GM23338 (cell line): Measurements from ENCODE around the gene ICAM4.

Source experiments
- CTCF ChIP-seq, 2 experiments: fragments of 200-600 bp in 1 of 2; sonication (generic) in 1 of 2; conservative IDR thresholded peaks; 2 replicates each; pipeline versions ENCODE4 v1.5.1 to v1.6.1; 2016 to 2017; ENCODE audit warnings: antibody characterized with exemption in 2 of 2, low read depth in 2 of 2, mild to moderate bottlenecking in 2 of 2, moderate library complexity in 1 of 2
- ETS1 ChIP-seq: IDR thresholded peaks from 2 replicates; pipeline ENCODE4 v1.6.1; 2016; ENCODE audit warnings: antibody characterized with exemption
- EZH2 ChIP-seq: fragments of 200-600 bp; sonication (generic); IDR thresholded peaks from one replicate; pipeline ENCODE4 v1.8.0; 2017; ENCODE audit warnings: antibody characterized with exemption, mild to moderate bottlenecking, low read depth; ENCODE audit not compliant: unreplicated experiment
- EZH2phosphoT487 ChIP-seq: fragments of 200-600 bp; sonication (generic); IDR thresholded peaks from one replicate; pipeline ENCODE4 v1.8.1; 2018; ENCODE audit warnings: antibody characterized with exemption; ENCODE audit not compliant: unreplicated experiment
- NANOG ChIP-seq: IDR thresholded peaks from 2 replicates; pipeline ENCODE4 v1.6.1; 2016; ENCODE audit warnings: antibody characterized with exemption, borderline replicate concordance
- POLR2AphosphoS5 ChIP-seq: IDR thresholded peaks from 2 replicates; pipeline ENCODE4 v1.6.1; 2016; ENCODE audit warnings: antibody characterized with exemption, low read depth
- REST ChIP-seq: IDR thresholded peaks from one replicate; pipeline ENCODE4 v1.6.1; 2018; ENCODE audit warnings: antibody characterized with exemption; ENCODE audit not compliant: unreplicated experiment
- STAT1 ChIP-seq: IDR thresholded peaks from one replicate; pipeline ENCODE4 v1.6.1; 2016; ENCODE audit warnings: antibody characterized with exemption; ENCODE audit not compliant: unreplicated experiment
- ZNF331 ChIP-seq: fragments of 250-450 bp; sonication (Bioruptor Pico); IDR thresholded peaks from 2 replicates; pipeline ENCODE4 v1.5.0; 2020; ENCODE audit warnings: low read depth, mild to moderate bottlenecking, moderate library complexity

- TF ChIP-seq CTCF (conservative IDR thresholded peaks at IDR 0.05; ENCODE audit: low read depth in 2 of 2) (no peak), EZH2 (no peak), POLR2AphosphoS5 (no peak), ZNF331 (CRISPR knock-in tag) (no peak), EZH2phosphoT487 (no peak), ETS1 (no peak), STAT1 (no peak), REST (no peak), NANOG (no peak)
These were observed 35.4 kb downstream of the ICAM4 start for GRCh38 chr19:10321874-10322835.
